Measurements from ENCODE around the gene DNM3. TPM values are rescaled to one million over a fixed set of nuclear protein-coding genes. Genes with fewer than 3 reads are reported as not detected.

Gene DNM3
- total RNA-seq, 2 donors from 2014 or later, result 1.7 to 2.3 TPM

DNA sequence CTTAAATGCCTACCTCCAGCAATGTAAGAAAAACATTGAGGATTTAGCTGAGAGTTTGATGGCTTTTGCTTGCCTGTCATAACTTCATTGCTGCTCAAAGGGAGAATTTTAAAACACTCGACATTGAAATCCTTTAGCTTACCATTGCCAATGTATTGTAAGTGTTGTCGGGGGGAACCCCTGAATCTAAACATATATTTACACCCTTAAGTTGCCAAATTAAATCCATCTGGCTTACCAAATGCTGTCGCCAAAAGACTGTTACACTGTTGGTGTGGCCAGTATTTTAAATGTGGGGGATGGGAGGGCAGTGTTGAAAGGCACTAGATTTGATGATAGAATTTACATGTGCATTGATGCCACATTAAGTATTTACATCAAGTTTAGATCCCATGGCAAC, 554.3 kb downstream of the DNM3 start:
- ATAC-seq, result no peak
- intact Hi-C loops (cut with DNase I, micrococcal nuclease), result loop anchor here (5.0 to 10.0 kb wide), 2 partner anchors 258 to 311 kb away; no protein-coding TSS in a partner anchor

DNA sequence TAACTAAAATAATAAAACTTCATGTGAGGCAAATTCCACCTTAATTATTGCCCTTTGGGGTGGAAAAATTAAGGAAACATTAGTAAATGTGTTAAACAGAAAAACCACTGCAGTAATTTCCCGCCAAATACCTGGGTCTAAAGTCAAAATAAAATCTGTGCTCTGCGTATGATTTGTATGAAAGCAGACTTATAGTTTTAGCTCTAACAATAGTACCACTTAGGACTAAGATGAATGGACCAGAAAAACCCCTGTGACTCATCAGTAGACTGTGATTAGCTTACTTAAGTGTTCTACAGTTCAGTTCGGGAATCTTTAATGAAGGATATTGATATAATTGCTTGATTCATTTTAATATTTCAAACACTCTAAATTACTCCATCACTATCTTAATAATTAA, 555.9 kb downstream of the DNM3 start:
- DNase-seq, result no peak
- ATAC-seq, result no peak

More for the DNA sequence above, 554.3 kb downstream of the DNM3 start:
- no peak for DNase-seq

DNA sequence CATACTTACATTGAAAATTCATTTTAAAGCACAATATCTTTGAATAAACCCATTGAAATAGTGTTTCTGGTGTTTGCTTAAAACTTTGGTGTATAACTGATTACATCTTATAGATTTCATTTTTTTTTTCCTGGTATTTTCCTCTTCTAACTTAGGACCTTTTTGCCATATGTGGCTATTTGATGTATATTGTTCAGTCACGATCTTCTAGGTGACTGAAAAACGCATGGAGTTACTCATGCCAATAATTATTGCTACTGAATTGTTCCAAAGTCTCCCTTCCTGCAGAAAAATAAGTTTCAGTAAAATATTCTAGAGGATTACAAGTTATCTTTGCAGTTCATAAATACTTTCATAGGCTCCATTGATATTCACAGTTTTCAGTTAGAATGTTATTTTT, 556.3 kb downstream of the DNM3 start:
- DNase-seq (no peak), ATAC-seq (no peak)
- intact Hi-C loops (cut with DNase I, micrococcal nuclease), result loop anchor here (5.0 to 10.0 kb wide), 2 partner anchors 260 to 313 kb away; no protein-coding TSS in a partner anchor

More for the DNA sequence above, 555.9 kb downstream of the DNM3 start:
- intact Hi-C loops (cut with DNase I, micrococcal nuclease), result loop anchor here (5.0 to 10.0 kb wide), 2 partner anchors 260 to 312 kb away; no protein-coding TSS in a partner anchor

GRCh38 chr1:172398193-172398592, 556.9 kb downstream of the DNM3 start:
- peak; percentile 24 for ATAC-seq
- intact Hi-C loops (cut with DNase I, micrococcal nuclease), result loop anchor here (5.0 to 10.0 kb wide), 2 partner anchors 261 to 313 kb away; no protein-coding TSS in a partner anchor

DNA sequence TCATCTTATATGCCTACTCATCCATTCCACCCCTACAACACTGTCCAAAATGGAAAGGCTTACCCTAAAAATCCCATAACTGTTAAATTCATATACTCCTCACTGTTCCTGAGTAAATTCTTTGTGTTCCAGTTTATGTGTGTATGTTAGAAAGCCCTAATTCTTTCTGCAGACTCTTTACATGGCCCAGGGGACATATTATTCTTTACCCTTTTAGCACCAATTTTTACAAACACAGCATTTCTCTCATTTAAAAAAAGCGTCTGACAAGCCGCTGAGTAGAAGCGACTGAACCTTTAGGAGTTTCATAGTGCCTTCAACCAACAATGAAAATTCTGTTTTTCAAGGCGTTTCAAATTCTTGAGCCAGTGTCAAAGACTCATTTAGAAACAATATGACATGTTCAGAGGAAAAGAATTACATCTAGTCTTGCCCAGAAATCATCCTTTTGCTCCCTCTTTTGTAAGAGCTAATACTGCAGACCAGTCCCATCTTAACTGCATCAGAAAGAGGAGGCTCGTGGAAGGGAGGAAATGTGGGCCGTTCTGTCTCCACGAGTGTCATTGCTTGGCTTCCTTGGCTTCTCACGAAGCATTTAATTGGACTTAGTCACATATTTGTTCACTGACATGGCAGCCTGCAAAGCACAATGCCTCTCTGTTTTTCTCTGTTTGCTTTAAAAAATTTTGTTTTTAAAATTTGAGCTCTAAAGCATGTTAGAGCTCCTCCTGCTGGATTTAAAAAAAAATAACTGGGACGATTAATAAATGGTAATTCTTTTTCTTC, 557.9 kb downstream of the DNM3 start:
- intact Hi-C loops (cut with DNase I, micrococcal nuclease), result loop anchor here (5.0 to 10.0 kb wide), 2 partner anchors 262 to 314 kb away; no protein-coding TSS in a partner anchor
- DNase-seq (peak in 1 of 2 donors; percentile 49), ATAC-seq (peak; percentile 72)

More at GRCh38 chr1:172398193-172398592, 556.9 kb downstream of the DNM3 start:
- no peak for DNase-seq

DNA sequence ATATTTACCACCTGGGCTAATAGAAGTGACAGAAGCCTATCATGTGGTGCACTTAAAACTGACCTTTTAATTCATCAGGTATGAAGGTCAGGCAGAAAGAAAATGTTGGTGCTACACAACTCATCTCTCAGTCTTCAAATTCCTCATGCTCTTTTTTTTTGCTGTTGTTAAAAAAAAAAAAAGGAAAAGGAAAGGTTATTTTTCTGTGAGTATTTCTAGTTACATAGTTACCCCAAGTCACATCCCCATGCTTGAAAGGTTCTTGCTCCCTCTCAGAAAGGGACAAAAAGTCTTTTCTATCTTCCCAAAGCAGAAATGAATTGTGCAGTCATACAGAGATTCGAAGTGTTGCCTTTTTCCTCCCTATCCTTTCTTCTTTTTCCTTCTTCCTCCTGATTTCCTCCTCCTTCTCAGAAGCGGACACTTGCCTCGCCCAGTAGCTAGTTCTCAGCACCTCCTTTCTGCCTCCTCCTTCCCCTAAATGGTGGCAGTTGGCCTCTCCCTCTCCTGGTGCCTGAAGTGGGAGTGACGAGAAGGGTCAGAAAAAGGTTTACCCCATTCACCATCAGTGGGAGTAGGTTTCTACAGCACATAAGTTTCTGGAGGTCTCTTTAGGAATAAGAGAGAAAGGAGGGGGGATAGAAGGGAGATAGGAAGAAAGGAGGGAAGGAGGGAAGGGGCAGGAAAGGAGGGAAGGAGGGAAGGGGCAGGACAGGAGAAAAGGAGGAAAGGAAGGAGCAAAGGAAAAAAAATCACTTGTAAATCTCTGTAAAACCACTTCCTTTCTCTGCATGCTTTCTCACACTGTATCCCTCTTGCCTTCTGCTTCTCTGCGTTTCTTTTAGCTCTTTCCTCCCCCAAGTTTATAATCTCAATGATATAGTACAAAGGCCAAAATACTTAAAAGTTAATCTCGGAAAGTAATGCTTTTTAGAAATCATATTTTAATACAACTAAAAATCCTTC, 558.7 kb downstream of the DNM3 start:
- intact Hi-C loops (cut with DNase I, micrococcal nuclease), result loop anchor here (5.0 to 10.0 kb wide), 3 partner anchors 263 to 375 kb away; no protein-coding TSS in a partner anchor
- ATAC-seq, result peak; percentile 29
- no peak for DNase-seq

DNA sequence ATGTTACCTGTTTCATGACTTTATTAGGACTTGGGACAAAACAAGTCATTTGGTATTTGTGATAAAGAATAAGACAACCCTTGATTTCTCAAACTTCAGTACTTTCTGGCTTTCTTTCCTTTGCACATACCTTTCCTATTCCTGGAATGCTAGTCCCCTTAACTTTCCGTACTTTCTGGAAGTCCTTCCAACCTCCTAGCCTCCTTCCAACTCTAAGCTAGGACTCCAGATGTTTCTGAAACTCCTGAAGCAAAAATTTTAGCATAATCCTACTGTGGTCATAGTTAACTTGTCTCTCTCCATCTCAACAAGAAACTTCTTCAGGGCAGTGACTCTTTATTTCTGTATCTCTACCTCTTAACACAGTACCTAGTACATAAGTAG, 559.4 kb downstream of the DNM3 start:
- no peak for DNase-seq
- intact Hi-C loops (cut with DNase I, micrococcal nuclease), result loop anchor here in 1 of 2 donors (10.0 kb wide), 1 partner anchor 376 kb away; no protein-coding TSS in a partner anchor
- ATAC-seq, result no peak

DNA sequence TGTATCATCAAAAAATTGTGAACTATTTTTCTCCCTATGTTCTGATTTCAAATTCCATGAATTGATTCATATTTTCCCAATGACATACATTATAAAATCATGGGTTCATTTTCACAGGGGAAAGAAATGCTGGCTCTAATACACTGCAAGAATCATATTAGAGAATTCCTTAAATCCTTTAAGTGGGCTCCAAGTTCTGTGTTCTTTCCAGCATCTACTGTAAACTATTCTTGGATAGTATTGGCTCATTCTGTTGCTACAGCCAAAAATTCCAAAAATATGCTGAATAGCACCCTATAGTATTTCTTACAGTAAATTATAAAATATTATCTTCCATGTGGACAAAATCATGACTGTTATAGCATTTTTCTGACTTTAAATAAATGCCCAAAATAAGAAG, 560.2 kb downstream of the DNM3 start:
- intact Hi-C loops (cut with DNase I, micrococcal nuclease), result loop anchor here in 1 of 2 donors (10.0 kb wide), 1 partner anchor 377 kb away; no protein-coding TSS in a partner anchor
- no peak for DNase-seq
- ATAC-seq, result no peak

GRCh38 chr1:172401892-172402291, 560.6 kb downstream of the DNM3 start:
- DNase-seq (no peak), ATAC-seq (no peak)
- intact Hi-C loops (cut with DNase I, micrococcal nuclease), result loop anchor here in 1 of 2 donors (10.0 kb wide), 1 partner anchor 377 kb away; no protein-coding TSS in a partner anchor

GRCh38 chr1:172402878-172403569, 561.7 kb downstream of the DNM3 start:
- no peak for DNase-seq
- intact Hi-C loops (cut with DNase I, micrococcal nuclease), result loop anchor here in 1 of 2 donors (10.0 kb wide), 1 partner anchor 378 kb away; no protein-coding TSS in a partner anchor
- no peak for ATAC-seq

DNA sequence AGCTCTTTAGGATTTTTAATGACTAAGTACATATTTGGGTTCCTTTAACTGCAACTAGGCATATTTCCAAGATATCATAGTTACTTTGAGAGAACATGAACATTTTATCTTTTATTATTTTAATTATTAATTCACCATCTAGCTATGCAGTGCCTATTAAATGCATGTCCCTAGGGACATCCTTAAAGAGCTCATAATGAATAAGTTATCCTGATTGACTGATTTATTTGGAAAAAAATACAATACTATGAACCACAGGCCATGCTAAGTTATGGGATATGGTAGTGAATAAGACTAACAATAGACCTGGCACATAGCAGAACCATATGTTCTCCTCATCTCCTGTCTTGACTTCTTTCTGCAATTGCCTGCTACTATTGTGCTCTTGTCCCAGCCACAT, 562.8 kb downstream of the DNM3 start:
- DNase-seq (no peak), ATAC-seq (no peak)
- intact Hi-C loops (cut with DNase I, micrococcal nuclease), result loop anchor here in 1 of 2 donors (10.0 kb wide), 1 partner anchor 379 kb away; no protein-coding TSS in a partner anchor

DNA sequence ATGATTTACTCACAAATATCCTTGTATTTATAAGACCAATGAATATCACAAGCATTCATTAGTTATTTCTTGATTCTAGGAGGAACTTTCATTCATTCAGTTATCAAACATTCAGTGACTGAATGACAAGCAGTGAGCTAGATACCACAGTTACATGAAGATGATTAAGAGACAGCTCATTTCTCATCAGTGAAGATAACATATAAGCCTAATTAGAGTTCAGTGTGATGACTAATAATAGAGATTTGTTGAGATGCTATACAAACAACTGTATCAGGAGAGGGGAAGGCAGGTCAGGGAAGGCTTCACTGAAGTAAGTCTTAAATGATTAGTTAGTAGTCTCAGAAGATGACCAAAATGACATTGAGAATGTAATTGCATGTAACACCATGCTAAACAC, 564.6 kb downstream of the DNM3 start:
- DNase-seq (no peak), ATAC-seq (no peak)
- intact Hi-C loops (cut with DNase I, micrococcal nuclease), result loop anchor here in 1 of 2 donors (10.0 kb wide), 1 partner anchor 381 kb away; no protein-coding TSS in a partner anchor

GRCh38 chr1:172406968-172407367, 565.7 kb downstream of the DNM3 start:
- intact Hi-C loops (cut with DNase I, micrococcal nuclease), result loop anchor here in 1 of 2 donors (10.0 kb wide), 1 partner anchor 382 kb away; no protein-coding TSS in a partner anchor
- ATAC-seq, result no peak
- no peak for DNase-seq

- DNase-seq (no peak), ATAC-seq (no peak)
- intact Hi-C loops (cut with DNase I, micrococcal nuclease), result loop anchor here in 1 of 2 donors (10.0 kb wide), 1 partner anchor 384 kb away; no protein-coding TSS in a partner anchor
Measured at GRCh38 chr1:172408958-172409357, 567.7 kb downstream of the DNM3 start.

- no peak for ATAC-seq
- intact Hi-C loops (cut with DNase I, micrococcal nuclease), result no loop called here
- DNase-seq, result no peak
Measured at GRCh38 chr1:172410027-172410426, 568.7 kb downstream of the DNM3 start.

GRCh38 chr1:172411791-172412338, 570.6 kb downstream of the DNM3 start:
- intact Hi-C loops (cut with DNase I, micrococcal nuclease), result no loop called here

DNA sequence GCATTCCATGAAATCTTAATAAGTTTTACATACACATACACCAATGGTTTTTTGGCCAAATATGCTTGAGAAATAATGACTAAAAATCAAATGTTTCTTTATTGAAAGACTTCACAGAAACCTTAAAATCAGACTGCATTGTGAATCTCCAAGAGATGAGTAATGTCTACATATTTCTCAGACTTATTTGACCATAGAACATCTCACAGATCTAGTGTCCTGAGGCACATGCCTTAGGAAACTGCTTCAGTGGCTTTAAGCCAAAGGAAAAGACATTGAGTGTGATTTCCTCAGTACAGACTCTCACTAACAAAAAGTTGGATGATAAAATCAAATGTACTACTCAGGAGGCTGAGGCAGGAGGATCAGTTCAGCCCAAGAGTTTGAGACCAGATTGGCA, 573.0 kb downstream of the DNM3 start:
- DNase-seq (no peak), ATAC-seq (no peak)
- intact Hi-C loops (cut with DNase I, micrococcal nuclease), result no loop called here

More at GRCh38 chr1:172411791-172412338, 570.6 kb downstream of the DNM3 start:
- ATAC-seq (no peak), DNase-seq (no peak)

Measured in left colon (tissue), 2 donors.